ENCODE measurements around the gene ZNF496. TPM values are rescaled to one million over a fixed set of nuclear protein-coding genes. Genes with fewer than 3 reads are reported as not detected.

The ZNF496 gene
- total and polyA plus RNA-seq, 11 donors, result 6.2 to 37.9 (median 15.0) TPM

DNA sequence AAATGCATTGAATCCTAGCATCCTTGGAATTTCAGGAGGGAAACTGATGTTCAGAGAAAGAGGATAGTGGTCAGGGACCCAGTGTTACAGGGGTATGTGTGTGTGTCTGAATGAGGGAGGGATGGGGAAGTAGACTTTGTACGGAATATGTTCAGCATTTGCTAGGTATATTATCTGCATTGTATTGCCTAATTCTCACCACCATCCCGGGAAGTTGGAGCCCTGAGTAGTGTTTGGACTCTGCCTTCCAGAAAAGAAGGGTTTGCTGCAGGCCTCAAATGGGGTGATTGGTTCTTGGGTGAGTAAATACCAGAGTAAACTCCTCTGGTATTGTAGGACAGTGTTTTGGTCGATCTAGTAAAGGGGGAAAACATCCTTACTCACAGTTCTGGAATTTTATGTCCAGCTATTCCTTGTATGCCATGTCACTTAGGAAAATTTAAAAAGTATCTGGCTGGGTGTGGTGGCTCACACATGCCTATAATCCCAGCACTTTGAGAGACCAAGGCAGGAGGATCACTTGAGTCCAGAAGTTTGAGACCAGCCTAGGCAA is 7.1 kb upstream of the ZNF496 start:
- Histone ChIP-seq H3K27me3 (no peaks in the 10 kb centered on the region), H3K9me3 (no peaks in the 10 kb centered on the region), H3K36me3 (peaks cover 0 to 10% (median 0%) of the 10 kb centered on the region in 9 donors), H3K27ac (no peak overlapping the region), H3K4me3 (no peak overlapping the region), H3K4me1 (peaks cover 0 to 45% (median 21%) of the 10 kb centered on the region in 12 donors)
- 73 to 89% (median 80%) methylated on average over 3 of the region's 3 CpGs for WGBS, 4 donors
- no peak for TF ChIP-seq POLR2A (IDR thresholded peaks at IDR 0.05)
- TF ChIP-seq, protein P1, sequence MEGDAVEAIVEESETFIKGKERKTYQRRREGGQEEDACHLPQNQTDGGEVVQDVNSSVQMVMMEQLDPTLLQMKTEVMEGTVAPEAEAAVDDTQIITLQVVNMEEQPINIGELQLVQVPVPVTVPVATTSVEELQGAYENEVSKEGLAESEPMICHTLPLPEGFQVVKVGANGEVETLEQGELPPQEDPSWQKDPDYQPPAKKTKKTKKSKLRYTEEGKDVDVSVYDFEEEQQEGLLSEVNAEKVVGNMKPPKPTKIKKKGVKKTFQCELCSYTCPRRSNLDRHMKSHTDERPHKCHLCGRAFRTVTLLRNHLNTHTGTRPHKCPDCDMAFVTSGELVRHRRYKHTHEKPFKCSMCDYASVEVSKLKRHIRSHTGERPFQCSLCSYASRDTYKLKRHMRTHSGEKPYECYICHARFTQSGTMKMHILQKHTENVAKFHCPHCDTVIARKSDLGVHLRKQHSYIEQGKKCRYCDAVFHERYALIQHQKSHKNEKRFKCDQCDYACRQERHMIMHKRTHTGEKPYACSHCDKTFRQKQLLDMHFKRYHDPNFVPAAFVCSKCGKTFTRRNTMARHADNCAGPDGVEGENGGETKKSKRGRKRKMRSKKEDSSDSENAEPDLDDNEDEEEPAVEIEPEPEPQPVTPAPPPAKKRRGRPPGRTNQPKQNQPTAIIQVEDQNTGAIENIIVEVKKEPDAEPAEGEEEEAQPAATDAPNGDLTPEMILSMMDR (IDR thresholded peaks at IDR 0.05), result no peak
- ATAC-seq, result no peak
- no peak for DNase-seq
- intact Hi-C loops (cut with DNase I), result loop anchor here in 3 of 10 donors (10.0 kb wide), 2 partner anchors 124 to 404 kb away; partner anchors contain the start of gene AHCTF1 (in 1 of the 3)

DNA sequence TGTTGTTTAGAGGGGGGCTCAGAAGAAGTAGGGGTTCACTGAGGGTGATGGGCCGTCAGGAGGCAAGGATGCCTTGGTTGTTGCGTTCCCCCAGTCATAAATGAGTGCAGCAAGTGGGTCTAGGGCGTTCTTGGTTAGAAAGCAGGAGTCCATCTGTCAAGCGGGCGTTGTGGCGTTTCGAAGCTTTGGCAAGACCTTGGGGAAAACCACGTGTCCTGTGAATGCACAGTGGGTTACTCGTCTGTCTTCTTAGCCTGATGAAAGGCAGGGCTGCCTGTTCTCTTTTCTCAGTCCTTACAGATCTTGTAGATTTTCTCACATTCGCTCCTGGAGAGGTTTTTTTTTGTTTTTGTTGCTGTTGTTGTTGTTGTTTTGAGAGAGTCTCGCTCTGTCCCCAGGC is 6.3 kb upstream of the ZNF496 start:
- DNase-seq, result no peak
- peaks cover 0 to 10% (median 0%) of the 10 kb centered on the region in 9 donors for H3K36me3 ChIP-seq
- no peaks in the 10 kb centered on the region for H3K27me3 ChIP-seq
- no peak overlapping the region for H3K4me3 ChIP-seq
- no peak for ATAC-seq
- intact Hi-C loops (cut with DNase I), result loop anchor here in 3 of 10 donors (10.0 kb wide), 2 partner anchors 123 to 403 kb away; partner anchors contain the start of gene AHCTF1 (in 1 of the 3)
- H3K9me3 ChIP-seq, result no peaks in the 10 kb centered on the region
- no peak overlapping the region for H3K27ac ChIP-seq
- peaks cover 0 to 48% (median 25%) of the 10 kb centered on the region in 12 donors for H3K4me1 ChIP-seq
- TF ChIP-seq, protein P1 (IDR thresholded peaks at IDR 0.05), result no peak
- TF ChIP-seq POLR2A (IDR thresholded peaks at IDR 0.05), result no peak
- WGBS, 4 donors, result 79 to 88% (median 86%) methylated on average over 11 of the region's 11 CpGs

DNA sequence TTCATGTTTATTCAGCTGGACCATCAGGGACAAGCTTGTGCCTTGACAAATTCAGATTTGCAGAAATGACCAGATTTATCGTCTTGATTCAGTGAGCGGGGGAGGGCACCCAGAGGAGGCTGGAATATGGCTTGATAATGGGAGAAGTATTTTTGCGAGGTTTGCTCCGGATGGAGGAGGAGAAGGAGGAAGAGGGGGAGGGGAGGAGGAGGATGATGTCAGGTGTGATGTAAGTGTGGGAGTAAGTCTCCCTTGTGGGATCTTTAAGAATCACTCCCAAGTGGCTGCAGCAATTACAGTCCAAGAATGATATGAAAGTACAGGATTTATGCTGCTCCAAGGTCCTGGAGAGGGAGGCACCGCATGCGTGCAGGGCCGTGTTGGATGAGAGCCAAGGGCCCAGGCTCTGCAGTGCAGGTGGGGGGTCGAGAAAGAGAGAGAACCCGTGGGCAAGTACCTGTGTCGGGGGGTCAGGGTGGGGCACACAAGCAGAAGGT is 5.6 kb upstream of the ZNF496 start:
- Histone ChIP-seq H3K27ac (no peak overlapping the region), H3K27me3 (no peaks in the 10 kb centered on the region), H3K36me3 (peaks cover 0 to 10% (median 0%) of the 10 kb centered on the region in 9 donors), H3K9me3 (no peaks in the 10 kb centered on the region), H3K4me3 (no peak overlapping the region), H3K4me1 (peaks cover 0 to 55% (median 32%) of the 10 kb centered on the region in 12 donors)
- whole genome bisulfite sequencing, 4 donors, result 39 to 52% (median 47%) methylated on average over 10 of the region's 10 CpGs
- intact Hi-C loops (cut with DNase I), result loop anchor here in 3 of 10 donors (10.0 kb wide), 2 partner anchors 122 to 402 kb away; partner anchors contain the start of gene AHCTF1 (in 1 of the 3)
- TF ChIP-seq, protein P1 (IDR thresholded peaks at IDR 0.05), result no peak
- TF ChIP-seq POLR2A (IDR thresholded peaks at IDR 0.05), result no peak
- DNase-seq, result peak in 1 of 5 donors; percentile 43
- peak in 1 of 4 donors; percentile 25 for ATAC-seq

DNA sequence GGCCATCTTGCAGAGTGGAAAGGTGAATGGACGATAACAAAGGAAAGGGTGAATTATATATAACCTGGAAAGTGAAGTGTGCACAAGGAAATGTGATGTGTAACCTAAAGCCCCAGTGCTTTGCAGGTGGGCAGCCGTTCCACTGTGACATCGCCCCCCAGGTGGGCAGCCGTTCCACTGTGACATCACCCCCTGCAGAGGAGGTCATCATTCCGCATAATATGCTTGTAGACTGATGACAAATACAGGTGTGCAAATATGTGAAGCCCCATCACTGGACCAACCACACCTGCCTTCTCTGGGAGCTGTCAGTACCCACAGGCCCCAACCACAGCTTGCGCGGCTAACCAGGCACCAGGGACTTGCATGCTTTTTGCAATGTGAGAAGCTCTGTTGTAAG is 4.7 kb upstream of the ZNF496 start:
- H3K4me1 ChIP-seq, result peaks cover 0 to 56% (median 33%) of the 10 kb centered on the region in 12 donors
- intact Hi-C loops (cut with DNase I), result loop anchor here in 3 of 10 donors (10.0 kb wide), 2 partner anchors 122 to 402 kb away; partner anchors contain the start of gene AHCTF1 (in 1 of the 3)

More for the DNA sequence above, 4.7 kb upstream of the ZNF496 start:
- ATAC-seq (no peak), DNase-seq (no peak)
- TF ChIP-seq, protein P1 (IDR thresholded peaks at IDR 0.05), result no peak
- TF ChIP-seq POLR2A (IDR thresholded peaks at IDR 0.05), result no peak
- Histone ChIP-seq H3K27me3 (no peaks in the 10 kb centered on the region), H3K4me3 (no peak overlapping the region), H3K9me3 (no peaks in the 10 kb centered on the region), H3K27ac (peak overlapping the region in 1 of 12 donors; percentile 18), H3K36me3 (peaks cover 0 to 10% (median 0%) of the 10 kb centered on the region in 9 donors)
- 86 to 90% (median 87%) methylated on average over 7 of the region's 7 CpGs for WGBS, 4 donors
